Bronchial epithelial cell (primary cell): ENCODE data around the gene ADAMTS9. TPM values are rescaled to one million over a fixed set of nuclear protein-coding genes. Genes with fewer than 3 reads are reported as not detected.

Experiments used
- DNase-seq: peaks from one replicate; pipeline ENCODE4 v3.0.0-alpha.2; 2010; ENCODE audit warnings: low read depth
- FAIRE-seq: peaks from 2 replicates; lab custom pipeline; 2011; peaks lifted over from hg19 to GRCh38; lab: Jason Lieb, UNC
- H3K27me3 ChIP-seq: 2 replicates; pipeline ENCODE4 v1.5.1; 2011; ENCODE audit warnings: low read length; ENCODE audit not compliant: control insufficient read depth, insufficient read depth
- H3K36me3 ChIP-seq: 2 replicates; pipeline ENCODE4 v1.5.1; 2011; ENCODE audit warnings: low read length; ENCODE audit not compliant: control insufficient read depth, insufficient read depth
- H3K4me3 ChIP-seq: 2 replicates; pipeline ENCODE4 v1.5.1; 2011; ENCODE audit warnings: mild to moderate bottlenecking, low read depth, low read length, control low read depth
- total RNA-seq: library from RNA; depleted of rRNA; stranded (reverse); fragments of >200 nt; gene quantifications from 2 replicates; pipeline ENCODE4 v1.2.1, GENCODE V29; 2014
- TF ChIP-seq, protein P1 (sequence below): IDR thresholded peaks from 2 replicates; pipeline ENCODE4 v1.5.1; 2011; ENCODE audit warnings: mild to moderate bottlenecking, moderate library complexity, low read length, control low read depth, inconsistent platforms; ENCODE audit not compliant: insufficient read depth, severe bottlenecking

Gene ADAMTS9
- total RNA-seq, 1 donor from 2014 or later: 0.26 TPM

DNA sequence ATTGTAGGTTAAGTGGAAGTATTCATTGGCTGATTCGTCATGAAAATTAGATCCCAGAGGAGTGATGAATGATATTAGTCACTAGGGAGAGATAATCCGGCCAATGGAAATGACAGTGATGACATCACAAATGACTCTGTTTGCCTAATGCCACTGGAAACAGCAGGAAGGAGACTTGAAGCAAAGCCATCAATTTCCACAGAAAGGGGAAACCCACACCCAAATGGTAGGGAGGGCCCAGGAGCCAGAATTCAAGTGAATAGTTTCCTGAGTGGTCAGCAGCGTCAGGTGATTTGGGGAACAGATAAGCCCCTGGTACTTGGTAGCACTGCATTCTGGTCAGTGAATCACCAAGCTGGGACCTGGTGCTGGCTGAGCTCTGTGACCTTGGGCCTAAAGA is 3.3 kb upstream of the ADAMTS9 start:
- Histone ChIP-seq H3K4me3 (no peak overlapping the region), H3K27me3 (no peaks in the 10 kb centered on the region), H3K36me3 (no peaks in the 10 kb centered on the region)
- DNase-seq: peak; percentile 21
- TF ChIP-seq, protein P1, sequence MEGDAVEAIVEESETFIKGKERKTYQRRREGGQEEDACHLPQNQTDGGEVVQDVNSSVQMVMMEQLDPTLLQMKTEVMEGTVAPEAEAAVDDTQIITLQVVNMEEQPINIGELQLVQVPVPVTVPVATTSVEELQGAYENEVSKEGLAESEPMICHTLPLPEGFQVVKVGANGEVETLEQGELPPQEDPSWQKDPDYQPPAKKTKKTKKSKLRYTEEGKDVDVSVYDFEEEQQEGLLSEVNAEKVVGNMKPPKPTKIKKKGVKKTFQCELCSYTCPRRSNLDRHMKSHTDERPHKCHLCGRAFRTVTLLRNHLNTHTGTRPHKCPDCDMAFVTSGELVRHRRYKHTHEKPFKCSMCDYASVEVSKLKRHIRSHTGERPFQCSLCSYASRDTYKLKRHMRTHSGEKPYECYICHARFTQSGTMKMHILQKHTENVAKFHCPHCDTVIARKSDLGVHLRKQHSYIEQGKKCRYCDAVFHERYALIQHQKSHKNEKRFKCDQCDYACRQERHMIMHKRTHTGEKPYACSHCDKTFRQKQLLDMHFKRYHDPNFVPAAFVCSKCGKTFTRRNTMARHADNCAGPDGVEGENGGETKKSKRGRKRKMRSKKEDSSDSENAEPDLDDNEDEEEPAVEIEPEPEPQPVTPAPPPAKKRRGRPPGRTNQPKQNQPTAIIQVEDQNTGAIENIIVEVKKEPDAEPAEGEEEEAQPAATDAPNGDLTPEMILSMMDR: no peak
- FAIRE-seq: no peak

DNA sequence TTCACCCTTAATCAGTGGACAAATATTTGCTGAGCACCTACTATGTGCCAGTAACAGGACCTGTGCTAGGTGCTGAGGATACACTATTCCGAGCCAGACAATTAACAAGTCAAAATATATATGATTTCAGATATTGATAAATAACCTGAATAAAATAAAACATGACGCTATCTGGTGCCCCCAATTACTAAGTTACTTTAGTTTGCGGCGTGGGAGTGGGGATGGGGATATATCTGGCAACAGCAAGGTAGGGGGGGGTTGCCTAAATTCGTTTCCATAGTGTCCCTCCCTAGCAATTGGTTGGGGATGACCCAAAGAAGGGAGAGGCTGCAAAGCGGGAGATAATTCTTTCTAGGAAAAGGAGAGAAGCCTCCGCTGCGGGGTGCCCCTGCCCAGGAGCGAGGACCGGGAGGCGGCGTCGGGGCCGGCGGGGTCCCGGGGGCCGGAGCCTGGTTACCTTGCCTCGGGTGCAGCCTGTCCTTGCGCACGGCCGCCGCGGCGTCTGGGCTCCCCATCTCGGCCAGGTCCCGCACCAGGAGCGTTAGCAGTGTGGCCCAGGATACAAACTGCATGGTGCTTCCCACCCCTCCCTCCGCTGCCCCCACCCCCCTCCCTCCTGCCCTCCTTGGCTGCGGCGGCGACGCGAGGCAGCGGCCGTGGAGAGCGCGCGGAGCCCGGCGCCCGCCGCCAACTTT is 567 bp downstream of the ADAMTS9 start:
- no peak for FAIRE-seq
- DNase-seq: no peak
- Histone ChIP-seq H3K27me3 (peaks cover 2% of the 10 kb centered on the region), H3K36me3 (no peaks in the 10 kb centered on the region), H3K4me3 (peak overlapping the region; percentile 25)
- TF ChIP-seq, protein P1: no peak

DNA sequence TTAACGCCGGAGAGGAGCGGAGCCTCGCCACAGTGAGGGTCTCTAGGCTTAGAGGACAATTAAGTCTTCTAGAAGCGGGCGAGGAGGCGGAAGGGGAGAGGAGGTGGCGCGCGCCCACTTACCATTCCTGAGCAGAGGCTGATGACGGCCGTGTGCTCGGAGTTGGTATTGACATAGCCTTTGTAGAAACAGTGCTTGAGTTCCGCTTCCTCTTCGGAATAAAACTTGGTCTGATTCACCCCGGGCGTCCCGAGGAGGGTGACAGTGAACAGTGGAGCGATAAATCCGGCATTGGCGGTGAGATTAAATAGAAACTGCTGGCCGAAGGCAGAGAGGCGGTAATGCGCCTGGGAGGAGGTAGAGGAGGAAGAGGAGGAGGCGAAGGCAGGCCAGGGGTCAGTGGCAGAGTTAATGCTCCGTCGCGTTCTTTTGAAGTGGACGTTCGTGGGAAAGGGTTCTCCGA is 1.3 kb downstream of the ADAMTS9 start:
- H3K36me3 ChIP-seq: no peaks in the 10 kb centered on the region
- FAIRE-seq (no peak), DNase-seq (peak; percentile 54)
- TF ChIP-seq, protein P1: no peak
- peak overlapping the region; percentile 40 for H3K4me3 ChIP-seq
- H3K27me3 ChIP-seq: peaks cover 2% of the 10 kb centered on the region

DNA sequence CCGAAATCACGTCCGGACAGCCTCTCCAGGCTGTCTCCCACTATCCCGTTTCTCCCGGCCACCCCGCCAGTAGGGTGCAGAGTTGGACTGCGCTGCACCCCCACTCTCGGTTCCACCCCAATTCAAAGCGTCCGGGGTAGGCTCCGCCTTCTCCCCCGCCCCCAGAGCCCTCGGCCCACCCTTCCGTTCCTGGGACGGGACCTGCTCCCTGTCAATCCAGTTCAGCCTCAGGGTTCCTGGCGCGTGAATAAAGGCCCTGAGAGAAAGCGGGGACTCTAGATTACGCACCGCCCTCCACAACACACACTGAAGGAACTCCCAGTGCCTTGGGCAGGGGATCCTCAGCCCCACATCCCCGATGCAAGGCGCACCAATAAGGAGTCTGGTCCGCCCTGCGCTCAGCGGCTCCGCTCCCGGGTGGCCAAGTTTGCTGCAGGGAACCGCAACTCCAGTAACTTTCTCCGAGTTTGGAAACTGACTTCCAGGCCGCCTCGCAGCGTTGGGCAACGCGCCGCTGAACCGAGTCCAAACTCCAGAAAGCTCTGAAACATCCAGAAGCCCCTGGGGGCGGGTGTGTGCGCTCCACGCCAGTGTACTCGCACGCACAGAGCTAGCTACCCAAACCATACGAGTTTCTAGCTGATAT is 1.9 kb downstream of the ADAMTS9 start:
- Histone ChIP-seq H3K27me3 (peaks cover 2% of the 10 kb centered on the region), H3K4me3 (peak overlapping the region; percentile 40), H3K36me3 (no peaks in the 10 kb centered on the region)
- DNase-seq (peak; percentile 80), FAIRE-seq (no peak)
- TF ChIP-seq, protein P1: peak; percentile 39

DNA sequence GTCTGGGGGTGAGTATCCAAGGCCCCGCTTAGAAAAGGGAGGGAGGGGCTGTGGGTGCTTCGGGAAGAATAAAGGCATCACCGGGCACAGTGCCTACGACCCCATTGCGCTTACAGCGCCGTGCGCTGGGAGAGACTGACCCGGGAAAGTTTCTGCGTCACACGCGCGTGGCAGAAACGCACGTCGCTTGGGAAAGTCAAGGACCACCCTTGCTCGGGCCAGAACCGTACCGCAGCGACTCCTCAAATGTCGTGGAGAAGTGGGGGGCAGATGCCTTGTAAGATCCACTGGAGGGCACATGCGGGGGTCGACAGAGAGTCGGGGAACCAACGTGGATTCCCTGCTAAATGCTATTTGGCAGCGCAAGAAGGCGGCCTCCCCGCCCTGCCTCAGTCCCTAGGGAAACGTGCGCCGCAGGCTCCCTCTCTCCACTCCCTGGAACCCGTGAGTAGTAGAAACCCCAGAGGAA is 2.4 kb downstream of the ADAMTS9 start:
- FAIRE-seq (no peak), DNase-seq (no peak)
- TF ChIP-seq, protein P1: no peak
- no peaks in the 10 kb centered on the region for H3K36me3 ChIP-seq
- peaks cover 2% of the 10 kb centered on the region for H3K27me3 ChIP-seq
- peak overlapping the region; percentile 40 for H3K4me3 ChIP-seq
